Large intestine (tissue), 3 donors: ENCODE results near the gene SPATA13. TPM values are rescaled to one million over a fixed set of nuclear protein-coding genes. Genes with fewer than 3 reads are reported as not detected.
"Not testable (repeated sequence)": the region's sequence is repeated elsewhere in the genome, so short reads cannot be mapped to it uniquely, and the experiment has no call there.

Experiments used
- DNase-seq, 2 donors: peaks; one replicate each; pipeline versions ENCODE4 v3.0.0 to v3.0.0-alpha.2; 2013
- H3K27ac ChIP-seq: one replicate; pipeline ENCODE4 v1.5.1; 2013; ENCODE audit warnings: low read length
- H3K27me3 ChIP-seq: 2 replicates; pipeline ENCODE4 v1.6.1; 2013; ENCODE audit warnings: low read length; ENCODE audit not compliant: control insufficient read depth, insufficient read depth
- H3K36me3 ChIP-seq: 2 replicates; pipeline ENCODE4 v1.6.1; 2013; ENCODE audit warnings: low read length; ENCODE audit not compliant: control insufficient read depth, insufficient read depth
- H3K4me1 ChIP-seq: one replicate; pipeline ENCODE4 v1.6.1; 2013; ENCODE audit warnings: low read length; ENCODE audit not compliant: control insufficient read depth, insufficient read depth
- H3K4me3 ChIP-seq: one replicate; pipeline ENCODE4 v1.5.1; 2013; ENCODE audit warnings: low read length
- H3K9me3 ChIP-seq: one replicate; pipeline ENCODE4 v1.6.1; 2013; ENCODE audit warnings: mild to moderate bottlenecking, low read depth, low read length, moderate library complexity; ENCODE audit not compliant: control insufficient read depth
- WGBS: methylation state at CpG from one replicate; pipeline ENCODE4 v1.1.5; 2013; ENCODE audit warnings: low lambda C conversion rate; ENCODE audit not compliant: insufficient coverage; 5-methylcytosine and 5-hydroxymethylcytosine counted together
- polyA plus RNA-seq: library from polyadenylated mRNA; unstranded; fragments of 120-200 nt; gene quantifications from one replicate; pipeline ENCODE4 v1.2.1, GENCODE V29; 2013

SPATA13 gene
- polyA plus RNA-seq, 1 donor: 19.9 TPM

- Histone ChIP-seq H3K4me3 (no peak overlapping the region), H3K27me3 (no peaks in the 10 kb centered on the region), H3K4me1 (peaks cover 15% of the 10 kb centered on the region), H3K36me3 (no peaks in the 10 kb centered on the region), H3K9me3 (no peaks in the 10 kb centered on the region), H3K27ac (no peak overlapping the region)
- WGBS: no CpG with 5 or more reads among the region's 7 CpGs
- DNase-seq: no peak
Measured at GRCh38 chr13:24212674-24213073, 52.2 kb downstream of the SPATA13 start.

- no peak overlapping the region for H3K27ac ChIP-seq
- WGBS: 100% methylated on average over 2 of the region's 3 CpGs
- no peaks in the 10 kb centered on the region for H3K27me3 ChIP-seq
- DNase-seq: no peak
- peaks cover 23% of the 10 kb centered on the region for H3K4me1 ChIP-seq
- H3K4me3 ChIP-seq: no peak overlapping the region
- no peaks in the 10 kb centered on the region for H3K36me3 ChIP-seq
- H3K9me3 ChIP-seq: no peaks in the 10 kb centered on the region
Measured at GRCh38 chr13:24213932-24214331, 53.4 kb downstream of the SPATA13 start.

- Histone ChIP-seq H3K27me3 (no peaks in the 10 kb centered on the region), H3K27ac (no peak overlapping the region), H3K9me3 (no peaks in the 10 kb centered on the region), H3K4me1 (peaks cover 23% of the 10 kb centered on the region), H3K4me3 (no peak overlapping the region), H3K36me3 (no peaks in the 10 kb centered on the region)
- DNase-seq: no peak
- 100% methylated on average over 1 of the region's 2 CpGs for WGBS
Measured at GRCh38 chr13:24214528-24214927, 54.0 kb downstream of the SPATA13 start.

- Histone ChIP-seq H3K27ac (no peak overlapping the region), H3K4me1 (peaks cover 27% of the 10 kb centered on the region), H3K4me3 (no peak overlapping the region), H3K9me3 (no peaks in the 10 kb centered on the region), H3K27me3 (no peaks in the 10 kb centered on the region), H3K36me3 (no peaks in the 10 kb centered on the region)
- peak in 1 of 2 donors; percentile 32 for DNase-seq
- WGBS: no CpG with 5 or more reads among the region's 1 CpG
Measured at GRCh38 chr13:24215126-24215525, 54.6 kb downstream of the SPATA13 start.

GRCh38 chr13:24215732-24216131 is 55.2 kb downstream of the SPATA13 start:
- no peak for DNase-seq
- H3K27ac ChIP-seq: no peak overlapping the region

GRCh38 chr13:24216176-24216575 is 55.7 kb downstream of the SPATA13 start:
- DNase-seq: no peak
- H3K27me3 ChIP-seq: no peaks in the 10 kb centered on the region
- no peaks in the 10 kb centered on the region for H3K36me3 ChIP-seq
- H3K9me3 ChIP-seq: no peaks in the 10 kb centered on the region
- H3K4me1 ChIP-seq: peaks cover 27% of the 10 kb centered on the region
- no peak overlapping the region for H3K27ac ChIP-seq
- no peak overlapping the region for H3K4me3 ChIP-seq
- WGBS: no CpG with 5 or more reads among the region's 4 CpGs

More at GRCh38 chr13:24215732-24216131, 55.2 kb downstream of the SPATA13 start:
- Histone ChIP-seq H3K4me1 (peaks cover 27% of the 10 kb centered on the region), H3K36me3 (no peaks in the 10 kb centered on the region), H3K4me3 (no peak overlapping the region), H3K27me3 (no peaks in the 10 kb centered on the region), H3K9me3 (no peaks in the 10 kb centered on the region)
- WGBS: no CpG with 5 or more reads among the region's 2 CpGs

- not testable (repeated sequence) for H3K9me3 ChIP-seq, H3K27me3 ChIP-seq, H3K36me3 ChIP-seq, DNase-seq, H3K27ac ChIP-seq, H3K4me3 ChIP-seq
- H3K4me1 ChIP-seq: peaks cover 27% of the 10 kb centered on the region
- no CpG with 5 or more reads among the region's 2 CpGs for WGBS
Measured at GRCh38 chr13:24216779-24217178, 56.3 kb downstream of the SPATA13 start.

GRCh38 chr13:24217601-24218281 is 57.2 kb downstream of the SPATA13 start:
- peak; percentile 83 for DNase-seq
- Histone ChIP-seq H3K4me3 (no peak overlapping the region), H3K36me3 (peaks cover 1% of the 10 kb centered on the region), H3K9me3 (no peaks in the 10 kb centered on the region), H3K27me3 (no peaks in the 10 kb centered on the region), H3K27ac (peak overlapping the region; percentile 73), H3K4me1 (peaks cover 27% of the 10 kb centered on the region)
- no CpG with 5 or more reads among the region's 6 CpGs for WGBS

GRCh38 chr13:24218338-24218737 is 57.8 kb downstream of the SPATA13 start:
- no peaks in the 10 kb centered on the region for H3K9me3 ChIP-seq
- H3K4me3 ChIP-seq: no peak overlapping the region
- peak overlapping the region; percentile 73 for H3K27ac ChIP-seq
- H3K36me3 ChIP-seq: peaks cover 7% of the 10 kb centered on the region
- no peak for DNase-seq
- no peaks in the 10 kb centered on the region for H3K27me3 ChIP-seq
- no CpG with 5 or more reads among the region's 3 CpGs for WGBS
- peaks cover 27% of the 10 kb centered on the region for H3K4me1 ChIP-seq

GRCh38 chr13:24218977-24219376 is 58.5 kb downstream of the SPATA13 start:
- peak overlapping the region; percentile 73 for H3K27ac ChIP-seq
- H3K36me3 ChIP-seq: peaks cover 13% of the 10 kb centered on the region
- 47% methylated on average over 2 of the region's 2 CpGs for WGBS
- peaks cover 27% of the 10 kb centered on the region for H3K4me1 ChIP-seq
- no peaks in the 10 kb centered on the region for H3K27me3 ChIP-seq
- no peaks in the 10 kb centered on the region for H3K9me3 ChIP-seq
- no peak overlapping the region for H3K4me3 ChIP-seq
- DNase-seq: peak in 1 of 2 donors; percentile 37
